ENCODE results near the gene STARD7. TPM values are rescaled to one million over a fixed set of nuclear protein-coding genes. Genes with fewer than 3 reads are reported as not detected.

The STARD7 gene
- total RNA-seq, 1 experiment from 2014 or later = 228 TPM

Other genes starting within 250 kb of the STARD7 start
- 5.2 and 5.8 TPM in 2 replicates for gene ANKRD36C, start 217.0 kb downstream of the STARD7 start, total RNA-seq (2014; rRNA removed; shearing (Covaris generic))
- gene GPAT2, start 173.9 kb downstream of the STARD7 start, total RNA-seq (2014; rRNA removed; shearing (Covaris generic)) = not detected in 2 replicates
- gene ADRA2B, start 92.3 kb downstream of the STARD7 start, total RNA-seq (2014; rRNA removed; shearing (Covaris generic)) = not detected in 2 replicates
- gene ASTL, start 70.3 kb downstream of the STARD7 start, total RNA-seq (2014; rRNA removed; shearing (Covaris generic)) = not detected in 2 replicates
- gene DUSP2, start 63.4 kb downstream of the STARD7 start, total RNA-seq (2014; rRNA removed; shearing (Covaris generic)) = 0.80 and 1.0 TPM in 2 replicates
- 22.2 and 23.0 TPM in 2 replicates for gene TMEM127, start 57.2 kb upstream of the STARD7 start, total RNA-seq (2014; rRNA removed; shearing (Covaris generic))
- 88.3 and 102 TPM in 2 replicates for gene CIAO1, start 57.4 kb upstream of the STARD7 start, total RNA-seq (2014; rRNA removed; shearing (Covaris generic))
- gene SNRNP200, start 96.7 kb upstream of the STARD7 start, total RNA-seq (2014; rRNA removed; shearing (Covaris generic)) = 28.0 and 32.8 TPM in 2 replicates
- 6.7 and 6.9 TPM in 2 replicates for gene ITPRIPL1, start 116.5 kb upstream of the STARD7 start, total RNA-seq (2014; rRNA removed; shearing (Covaris generic))
- gene NCAPH, start 126.9 kb upstream of the STARD7 start, total RNA-seq (2014; rRNA removed; shearing (Covaris generic)) = 17.5 and 20.6 TPM in 2 replicates